Subcutaneous preadipocyte (primary cell): Measurements from ENCODE around the gene FKBP1A. TPM values are rescaled to one million over a fixed set of nuclear protein-coding genes. Genes with fewer than 3 reads are reported as not detected.

Experiments
- total RNA-seq: library from RNA; depleted of rRNA; stranded (reverse); fragments of >200 nt; gene quantifications from 2 replicates; pipeline ENCODE4 v1.2.3, GENCODE V29; 2012

FKBP1A gene
- total RNA-seq, result 182 and 223 TPM in 2 replicates

GRCh38 chr20:1392693-1393506 lies at the start of gene FKBP1A:
Gene FKBP1A, minus strand, starts transcription at chr20:1393054. Its CDS starts 56 bp downstream, at chr20:1392998.

GRCh38 chr20:1328680-1329330 lies 64.0 kb downstream of the FKBP1A start, which contains the start of gene SDCBP2:
Gene SDCBP2, minus strand, starts transcription at chr20:1329139. Its CDS starts 8,723 bp downstream, at chr20:1320416.

Other genes starting within 250 kb of the FKBP1A start
- not detected in 2 replicates for gene TMEM74B, start 208.1 kb downstream of the FKBP1A start, total RNA-seq
- gene C20orf202, start 189.6 kb downstream of the FKBP1A start, total RNA-seq, result not detected in 2 replicates
- gene RAD21L1, start 167.0 kb downstream of the FKBP1A start, total RNA-seq, result not detected in 2 replicates
- gene SNPH, start 126.8 kb downstream of the FKBP1A start, total RNA-seq, result 5.5 and 6.3 TPM in 2 replicates
- 1.5 and 2.3 TPM in 2 replicates for gene SDCBP2, start 63.9 kb downstream of the FKBP1A start, total RNA-seq
- gene NSFL1C, start 73.8 kb upstream of the FKBP1A start, total RNA-seq, result 15.8 and 22.0 TPM in 2 replicates
- not detected in 2 replicates for gene SIRPB2, start 98.4 kb upstream of the FKBP1A start, total RNA-seq
- gene SIRPD, start 164.7 kb upstream of the FKBP1A start, total RNA-seq, result not detected in 2 replicates
- gene SIRPB1, start 227.0 kb upstream of the FKBP1A start, total RNA-seq, result 0.37 and 0.39 TPM in 2 replicates